ENCODE results near the gene NAA16.

DNA sequence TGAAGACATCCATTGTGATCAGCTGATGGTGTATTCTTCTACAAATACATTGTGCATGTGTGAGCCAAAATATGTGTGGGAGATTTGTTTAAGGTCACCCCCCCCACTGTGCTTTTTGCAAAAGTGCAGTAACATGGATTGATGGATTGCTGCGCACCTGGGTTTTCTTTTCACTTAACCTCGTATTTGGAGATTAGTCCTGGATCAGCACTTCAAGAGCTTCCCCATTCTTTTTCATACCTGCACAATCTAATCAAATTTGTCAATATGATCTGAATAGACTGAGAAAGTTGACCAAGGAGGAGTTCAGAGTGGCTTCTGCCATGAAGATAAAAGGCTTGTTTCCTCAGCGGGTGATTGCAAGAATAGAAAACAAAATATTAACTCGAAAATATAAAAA lies 23.7 kb downstream of the NAA16 start:
- TF ChIP-seq, protein P1, sequence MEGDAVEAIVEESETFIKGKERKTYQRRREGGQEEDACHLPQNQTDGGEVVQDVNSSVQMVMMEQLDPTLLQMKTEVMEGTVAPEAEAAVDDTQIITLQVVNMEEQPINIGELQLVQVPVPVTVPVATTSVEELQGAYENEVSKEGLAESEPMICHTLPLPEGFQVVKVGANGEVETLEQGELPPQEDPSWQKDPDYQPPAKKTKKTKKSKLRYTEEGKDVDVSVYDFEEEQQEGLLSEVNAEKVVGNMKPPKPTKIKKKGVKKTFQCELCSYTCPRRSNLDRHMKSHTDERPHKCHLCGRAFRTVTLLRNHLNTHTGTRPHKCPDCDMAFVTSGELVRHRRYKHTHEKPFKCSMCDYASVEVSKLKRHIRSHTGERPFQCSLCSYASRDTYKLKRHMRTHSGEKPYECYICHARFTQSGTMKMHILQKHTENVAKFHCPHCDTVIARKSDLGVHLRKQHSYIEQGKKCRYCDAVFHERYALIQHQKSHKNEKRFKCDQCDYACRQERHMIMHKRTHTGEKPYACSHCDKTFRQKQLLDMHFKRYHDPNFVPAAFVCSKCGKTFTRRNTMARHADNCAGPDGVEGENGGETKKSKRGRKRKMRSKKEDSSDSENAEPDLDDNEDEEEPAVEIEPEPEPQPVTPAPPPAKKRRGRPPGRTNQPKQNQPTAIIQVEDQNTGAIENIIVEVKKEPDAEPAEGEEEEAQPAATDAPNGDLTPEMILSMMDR (IDR thresholded peaks at IDR 0.05; ENCODE audit: poor library complexity): no peak
- no peak for TF ChIP-seq EZH2 (IDR thresholded peaks at IDR 0.05; ENCODE audit: borderline replicate concordance)
